GM10266 (cell line): ENCODE measurements around the gene C11orf91.

Experiments
- DNase-seq: peaks from one replicate; pipeline ENCODE4 v3.0.0; 2012; ENCODE audit errors: extremely low spot score
- TF ChIP-seq, protein P1 (sequence below): IDR thresholded peaks from 2 replicates; pipeline ENCODE4 v1.5.1; 2012; ENCODE audit warnings: mild to moderate bottlenecking, low read depth; ENCODE audit not compliant: control insufficient read depth, insufficient read depth; ENCODE audit errors: missing control alignments

C11orf91 gene

GRCh38 chr11:33706966-33707365 is 6.3 kb upstream of the C11orf91 start:
- no peak for DNase-seq
- TF ChIP-seq, protein P1, sequence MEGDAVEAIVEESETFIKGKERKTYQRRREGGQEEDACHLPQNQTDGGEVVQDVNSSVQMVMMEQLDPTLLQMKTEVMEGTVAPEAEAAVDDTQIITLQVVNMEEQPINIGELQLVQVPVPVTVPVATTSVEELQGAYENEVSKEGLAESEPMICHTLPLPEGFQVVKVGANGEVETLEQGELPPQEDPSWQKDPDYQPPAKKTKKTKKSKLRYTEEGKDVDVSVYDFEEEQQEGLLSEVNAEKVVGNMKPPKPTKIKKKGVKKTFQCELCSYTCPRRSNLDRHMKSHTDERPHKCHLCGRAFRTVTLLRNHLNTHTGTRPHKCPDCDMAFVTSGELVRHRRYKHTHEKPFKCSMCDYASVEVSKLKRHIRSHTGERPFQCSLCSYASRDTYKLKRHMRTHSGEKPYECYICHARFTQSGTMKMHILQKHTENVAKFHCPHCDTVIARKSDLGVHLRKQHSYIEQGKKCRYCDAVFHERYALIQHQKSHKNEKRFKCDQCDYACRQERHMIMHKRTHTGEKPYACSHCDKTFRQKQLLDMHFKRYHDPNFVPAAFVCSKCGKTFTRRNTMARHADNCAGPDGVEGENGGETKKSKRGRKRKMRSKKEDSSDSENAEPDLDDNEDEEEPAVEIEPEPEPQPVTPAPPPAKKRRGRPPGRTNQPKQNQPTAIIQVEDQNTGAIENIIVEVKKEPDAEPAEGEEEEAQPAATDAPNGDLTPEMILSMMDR = no peak

DNA sequence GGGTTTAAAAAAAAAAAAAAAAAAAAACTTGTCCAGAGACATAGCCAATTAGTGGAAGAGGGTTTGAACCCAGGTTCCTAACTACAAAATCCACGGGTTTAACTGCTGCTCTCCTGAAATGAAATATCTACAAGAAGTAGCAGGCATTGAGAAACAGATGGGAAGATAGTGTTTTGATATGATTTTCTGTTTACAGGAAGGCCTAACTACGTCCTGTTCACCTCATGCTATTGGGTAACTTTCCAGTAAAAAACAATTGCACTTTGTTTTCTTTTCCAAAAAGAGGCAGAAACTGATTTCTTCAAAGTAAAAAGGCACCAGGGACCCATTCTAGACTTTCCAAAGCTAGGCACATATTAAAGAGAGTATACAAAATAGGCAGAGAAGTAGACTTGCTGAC is 5.9 kb upstream of the C11orf91 start:
- DNase-seq = no peak
- TF ChIP-seq, protein P1 = no peak

DNA sequence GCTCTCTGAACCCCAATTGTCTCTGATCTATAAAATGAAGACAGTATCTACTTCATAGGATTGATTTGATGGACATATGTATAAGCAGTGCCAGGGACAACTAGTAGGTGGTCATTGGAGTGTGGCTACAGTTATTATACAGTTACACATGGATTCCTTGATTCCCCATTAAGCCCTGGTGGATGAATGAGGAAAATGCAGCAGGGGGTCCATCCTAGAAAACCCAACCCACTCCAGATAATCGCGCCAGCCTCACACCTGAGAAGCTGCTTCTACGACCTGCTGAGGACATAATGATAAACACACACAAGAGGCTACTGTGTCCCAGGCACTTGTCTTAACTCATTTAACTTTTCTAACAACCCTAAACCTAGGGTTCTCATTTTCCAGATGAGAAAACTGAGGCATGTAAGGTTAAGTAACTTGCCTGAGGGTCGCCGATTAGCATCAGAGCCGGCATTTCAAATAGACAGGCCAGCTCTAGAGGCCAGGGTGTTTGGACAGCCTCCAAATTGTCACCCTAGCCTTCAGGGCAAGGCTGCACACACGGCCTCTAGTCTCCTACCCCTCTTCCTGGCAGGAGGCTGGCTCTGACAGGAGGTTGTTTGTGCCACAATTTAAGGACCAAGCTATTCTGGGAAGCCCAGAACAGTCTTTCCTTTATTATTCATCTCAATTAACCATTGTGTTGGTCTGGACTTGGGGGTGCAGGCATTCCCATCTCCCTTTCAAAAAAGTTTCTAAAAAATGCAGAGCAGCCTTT is 3.8 kb upstream of the C11orf91 start:
- TF ChIP-seq, protein P1 = no peak
- no peak for DNase-seq

DNA sequence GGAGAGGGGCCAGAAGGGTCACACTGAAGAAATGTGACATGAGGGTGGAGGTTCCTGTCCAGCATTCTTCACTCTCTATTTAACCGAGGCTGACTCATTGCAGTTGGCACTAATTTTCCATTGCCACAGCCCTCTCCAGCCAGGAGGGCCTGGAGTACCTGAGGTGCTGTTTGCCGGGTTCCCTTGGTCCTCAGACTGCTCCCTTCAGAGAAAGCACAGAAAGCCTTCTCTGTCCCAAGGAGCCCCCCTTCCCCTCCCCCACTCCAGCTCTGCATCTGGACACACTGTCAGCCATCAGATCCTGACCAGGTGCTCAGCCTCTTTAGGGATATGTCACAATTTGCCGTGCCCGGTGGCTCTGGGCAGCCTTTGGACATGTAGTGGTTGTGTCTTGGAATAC is 3.2 kb upstream of the C11orf91 start:
- no peak for DNase-seq
- TF ChIP-seq, protein P1 = no peak

DNA sequence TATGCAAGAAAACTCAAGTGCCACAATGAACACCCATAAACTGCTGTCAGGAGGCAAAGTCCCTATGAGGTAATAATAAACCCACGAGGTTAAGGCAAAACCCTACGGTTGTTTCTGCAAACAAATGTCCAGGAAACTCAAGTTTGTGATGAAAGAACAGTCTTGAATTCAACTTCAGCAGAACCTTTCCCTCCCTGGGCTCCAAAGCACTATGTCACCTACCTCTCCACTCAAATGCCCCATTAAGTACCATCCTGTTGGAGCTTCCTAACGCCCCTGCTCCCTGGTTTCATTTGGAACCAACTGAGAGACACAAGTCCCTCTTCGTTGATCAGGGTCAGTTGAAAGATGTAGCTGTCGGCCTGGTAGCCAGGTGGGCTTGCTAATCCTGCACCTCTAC is 2.6 kb upstream of the C11orf91 start:
- no peak for DNase-seq
- TF ChIP-seq, protein P1 = no peak

GRCh38 chr11:33701302-33702230 is 940 bp upstream of the C11orf91 start:
- no peak for DNase-seq
- TF ChIP-seq, protein P1 = no peak
